Gastroesophageal sphincter (tissue), 4 donors: Measurements from ENCODE around the gene CHCT1. TPM values are rescaled to one million over a fixed set of nuclear protein-coding genes. Genes with fewer than 3 reads are reported as not detected.

Experiments used
- ATAC-seq: fragments of 150-250 bp; one replicate; pipeline ENCODE4 v1.9.1; 2016; ENCODE audit warnings: mild to moderate bottlenecking, moderate library complexity
- H3K27ac ChIP-seq, 4 donors: fragments of 200-600 bp; sonication (generic) in 3 of 4; 1 replicate in 3 of 4; 2 replicates in 1 of 4; pipeline ENCODE4 v1.5.1; 2016 to 2019
- H3K27me3 ChIP-seq: fragments of 200-600 bp; sonication (generic); one replicate; pipeline ENCODE4 v1.5.1; 2019
- H3K36me3 ChIP-seq, 2 donors: fragments of 200-600 bp; sonication (generic); one replicate each; pipeline ENCODE4 v1.5.1; 2019; ENCODE audit warnings: control low read depth in 1 of 2
- H3K4me1 ChIP-seq, 3 donors: fragments of 200-600 bp; sonication (generic); 1 replicate in 2 of 3; 2 replicates in 1 of 3; pipeline ENCODE4 v1.5.1; 2016 to 2019; ENCODE audit warnings: control low read depth in 2 of 3
- H3K4me3 ChIP-seq, 2 donors: fragments of 200-600 bp; sonication (generic); one replicate each; pipeline ENCODE4 v1.5.1; 2019; ENCODE audit warnings: mild to moderate bottlenecking in 1 of 2, moderate library complexity in 1 of 2
- H3K9me3 ChIP-seq, 3 donors: fragments of 200-600 bp; sonication (generic); one replicate each; pipeline ENCODE4 v1.5.1; 2017 to 2019; ENCODE audit warnings: control low read depth in 2 of 3
- CTCF ChIP-seq, 4 experiments: fragments of 200-600 bp in 2 of 4; fragments of 450-650 bp in 2 of 4; sonication (generic) in 1 of 4; IDR thresholded peaks; one replicate each; pipeline ENCODE4 v1.5.1; 2017 to 2019; ENCODE audit warnings: antibody characterized with exemption in 4 of 4, mild to moderate bottlenecking in 2 of 4, moderate library complexity in 2 of 4
- EP300 ChIP-seq: sonication (generic); formaldehyde crosslinking; IDR thresholded peaks from one replicate; pipeline ENCODE4 v1.6.1; 2017; ENCODE audit warnings: antibody characterized with exemption, mild to moderate bottlenecking
- POLR2A ChIP-seq, 2 donors: fragments of 450-650 bp; IDR thresholded peaks; one replicate each; pipeline ENCODE4 v1.6.1; 2017; ENCODE audit warnings: antibody characterized with exemption in 2 of 2, mild to moderate bottlenecking in 2 of 2, moderate library complexity in 1 of 2
- POLR2AphosphoS5 ChIP-seq: sonication (generic); formaldehyde crosslinking; IDR thresholded peaks from one replicate; pipeline ENCODE4 v1.6.1; 2017; ENCODE audit warnings: antibody characterized with exemption
- WGBS, 2 donors: methylation state at CpG; one replicate each; pipeline ENCODE4 v1.1.5; 2018; ENCODE audit warnings: low coverage in 1 of 2; 5-methylcytosine and 5-hydroxymethylcytosine counted together
- total RNA-seq, 4 donors: library from RNA; depleted of rRNA; stranded (reverse); fragments of >200 nt; gene quantifications; one replicate each; pipeline ENCODE4 v1.1.0, GENCODE V29; 2016

The CHCT1 gene
- total RNA-seq, 4 donors from 2014 or later = not detected

- peaks cover 0 to 42% (median 0%) of the 10 kb centered on the region in 3 donors for H3K4me1 ChIP-seq
- TF ChIP-seq POLR2AphosphoS5 (no peak), POLR2A (IDR thresholded peaks at IDR 0.05) (no peak), CTCF (IDR thresholded peaks at IDR 0.05) (no peak), EP300 (no peak)
- H3K27ac ChIP-seq = no peak overlapping the region
- H3K4me3 ChIP-seq = no peak overlapping the region
- H3K27me3 ChIP-seq = no peaks in the 10 kb centered on the region
- ATAC-seq = no peak
- WGBS, 2 donors = 0 to 9% methylated on average over 2 of the region's 2 CpGs
- H3K9me3 ChIP-seq = no peaks in the 10 kb centered on the region
- no peaks in the 10 kb centered on the region for H3K36me3 ChIP-seq
These were observed 17.2 kb downstream of the CHCT1 start for GRCh38 chr17:60439501-60439900.

GRCh38 chr17:60442271-60443173, 20.2 kb downstream of the CHCT1 start:
- H3K4me3 ChIP-seq = no peak overlapping the region
- H3K36me3 ChIP-seq = peaks cover 0 to 20% of the 10 kb centered on the region in 2 donors
- no peak overlapping the region for H3K27ac ChIP-seq
- peaks cover 0 to 32% (median 0%) of the 10 kb centered on the region in 3 donors for H3K4me1 ChIP-seq
- H3K27me3 ChIP-seq = no peaks in the 10 kb centered on the region
- WGBS, 2 donors = 39 to 42% methylated on average over 5 to 6 of the region's 6 CpGs
- TF ChIP-seq POLR2A (IDR thresholded peaks at IDR 0.05) = no peak
- peak; percentile 32 for TF ChIP-seq POLR2AphosphoS5
- no peaks in the 10 kb centered on the region for H3K9me3 ChIP-seq
- ATAC-seq = no peak

- H3K4me3 ChIP-seq = no peak overlapping the region
- 59 to 92% methylated on average over 2 to 6 of the region's 6 CpGs for WGBS, 2 donors
- peaks cover 0 to 32% of the 10 kb centered on the region in 2 donors for H3K36me3 ChIP-seq
- TF ChIP-seq CTCF (IDR thresholded peaks at IDR 0.05) (no peak), POLR2A (IDR thresholded peaks at IDR 0.05) (no peak)
- ATAC-seq = no peak
- H3K27me3 ChIP-seq = no peaks in the 10 kb centered on the region
- no peak overlapping the region for H3K27ac ChIP-seq
- peaks cover 0 to 32% (median 0%) of the 10 kb centered on the region in 3 donors for H3K4me1 ChIP-seq
- H3K9me3 ChIP-seq = no peaks in the 10 kb centered on the region
These were observed 21.4 kb downstream of the CHCT1 start for GRCh38 chr17:60443713-60444112.

- TF ChIP-seq POLR2A (IDR thresholded peaks at IDR 0.05) = no peak
- TF ChIP-seq POLR2AphosphoS5 = no peak
- TF ChIP-seq EP300 = no peak
- TF ChIP-seq CTCF (IDR thresholded peaks at IDR 0.05) = no peak
- Histone ChIP-seq H3K27me3 (no peaks in the 10 kb centered on the region), H3K9me3 (no peaks in the 10 kb centered on the region), H3K4me1 (peaks cover 0 to 26% (median 0%) of the 10 kb centered on the region in 3 donors), H3K27ac (no peak overlapping the region), H3K36me3 (peaks cover 0 to 46% of the 10 kb centered on the region in 2 donors), H3K4me3 (no peak overlapping the region)
- no peak for ATAC-seq
These were observed 22.9 kb downstream of the CHCT1 start for GRCh38 chr17:60445144-60445543.

- Histone ChIP-seq H3K4me1 (peaks cover 0 to 18% (median 0%) of the 10 kb centered on the region in 3 donors), H3K4me3 (no peak overlapping the region), H3K27ac (no peak overlapping the region), H3K36me3 (peaks cover 0 to 68% of the 10 kb centered on the region in 2 donors), H3K27me3 (no peaks in the 10 kb centered on the region), H3K9me3 (no peaks in the 10 kb centered on the region)
- ATAC-seq = no peak
- 83 to 98% methylated on average over 2 to 8 of the region's 8 CpGs for WGBS, 2 donors
- no peak for TF ChIP-seq POLR2A (IDR thresholded peaks at IDR 0.05)
- no peak for TF ChIP-seq CTCF (IDR thresholded peaks at IDR 0.05)
- no peak for TF ChIP-seq POLR2AphosphoS5
- no peak for TF ChIP-seq EP300
These were observed 25.1 kb downstream of the CHCT1 start for GRCh38 chr17:60447375-60447774.
